Panc1 (cell line): ENCODE results near the gene TRAPPC6A. TPM values are rescaled to one million over a fixed set of nuclear protein-coding genes. Genes with fewer than 3 reads are reported as not detected.

ENCODE experiments used
- ATAC-seq: fragments of 200-7000 bp; cut with Tn5 transposase; 2 replicates; pipeline ENCODE4 v1.9.1; 2020; ENCODE audit warnings: mild to moderate bottlenecking, moderate library complexity
- BruUV-seq: library from RNA; stranded (reverse); fragments of 400-500 nt; replicated peaks from 2 replicates; lab custom pipeline; 2021; lab: Mats Ljungman, UMichigan
- CTCF ChIA-PET: fragments of 300-600 bp; sonication (Branson Sonifier 250); formaldehyde crosslinking; loops from one replicate; lab custom pipeline; 2022; ENCODE audit warnings: antibody characterized with exemption; lab: Charles Lee
- POLR2A ChIA-PET: fragments of 300-600 bp; sonication (Branson Sonifier 250); formaldehyde crosslinking; loops from one replicate; lab custom pipeline; 2022; ENCODE audit warnings: antibody characterized with exemption; lab: Charles Lee
- DNase-seq: peaks from one replicate; pipeline ENCODE4 v3.0.0-alpha.2; 2010; ENCODE audit warnings: low read depth, low spot score
- H3K27ac ChIP-seq: 2 replicates; pipeline ENCODE4 v1.5.1; 2011; ENCODE audit warnings: mild to moderate bottlenecking, low read length, inconsistent platforms
- H3K27me3 ChIP-seq: fragments of 200-500 bp; sonication (Bioruptor generic); 2 replicates; pipeline ENCODE4 v1.6.0; 2014; ENCODE audit warnings: low read length, inconsistent platforms; ENCODE audit not compliant: control insufficient read depth, insufficient read depth
- H3K36me3 ChIP-seq: fragments of 200-500 bp; sonication (Bioruptor generic); 2 replicates; pipeline ENCODE4 v1.5.1; 2014; ENCODE audit warnings: inconsistent platforms, mild to moderate bottlenecking, low read length, moderate library complexity; ENCODE audit not compliant: control insufficient read depth, insufficient read depth
- H3K4me1 ChIP-seq: 2 replicates; pipeline ENCODE4 v1.5.1; 2011; ENCODE audit warnings: inconsistent platforms, mild to moderate bottlenecking, low read length, moderate library complexity; ENCODE audit not compliant: control insufficient read depth, insufficient read depth
- H3K4me3 ChIP-seq, 2 experiments: 2 replicates each; pipeline ENCODE4 v1.5.1; 2011 to 2012; ENCODE audit warnings: low read depth in 2 of 2, low read length in 2 of 2, mild to moderate bottlenecking in 2 of 2, inconsistent platforms in 1 of 2, moderate library complexity in 1 of 2
- H3K9me3 ChIP-seq: fragments of 200-500 bp; sonication (Bioruptor generic); 2 replicates; pipeline ENCODE4 v1.5.1; 2014; ENCODE audit warnings: low read depth, mild to moderate bottlenecking, inconsistent platforms, low read length, moderate library complexity; ENCODE audit not compliant: control insufficient read depth, insufficient read depth
- CTCF ChIP-seq: fragments of 450-650 bp; IDR thresholded peaks from 2 replicates; pipeline ENCODE4 v1.5.1; 2017; ENCODE audit warnings: mild to moderate bottlenecking
- POLR2AphosphoS5 ChIP-seq: IDR thresholded peaks from 2 replicates; pipeline ENCODE4 v1.6.1; 2012; ENCODE audit warnings: mild to moderate bottlenecking, low read depth, low read length, moderate library complexity
- REST ChIP-seq, 2 experiments: IDR thresholded peaks; 2 replicates each; pipeline ENCODE4 v1.6.1; 2011 to 2012; ENCODE audit warnings: low read depth in 2 of 2, control low read depth in 1 of 2, low read length in 1 of 2, mild to moderate bottlenecking in 1 of 2, moderate library complexity in 1 of 2; ENCODE audit not compliant: insufficient read depth in 1 of 2
- SIN3A ChIP-seq: IDR thresholded peaks from 2 replicates; pipeline ENCODE4 v1.6.1; 2012; ENCODE audit warnings: low read depth, mild to moderate bottlenecking, low read length, moderate library complexity, borderline replicate concordance; ENCODE audit not compliant: insufficient read depth
- TCF7L2 ChIP-seq: IDR thresholded peaks from 2 replicates; pipeline ENCODE4 v1.6.1; 2011; ENCODE audit warnings: mild to moderate bottlenecking, low read depth, low read length, inconsistent platforms
- in situ Hi-C: cut with HindIII; loops from 2 replicates; pipeline ENCODE4 v1.10.0; 2016; ENCODE audit warnings: low sequenced_read_pairs, low pct_unique_long_range_greater_than_20kb
- intact Hi-C: fragments of 100-400 bp; cut with micrococcal nuclease; formaldehyde crosslinking; loops from one replicate; pipeline ENCODE4 v1.10.0; 2022; ENCODE audit not compliant: unreplicated experiment
- total RNA-seq: library from RNA; stranded (reverse); gene quantifications from one replicate; pipeline ENCODE4 v1.2.1, GENCODE V29; 2021; ENCODE audit not compliant: unreplicated experiment

The TRAPPC6A gene
- total RNA-seq, 1 experiment from 2014 or later = 24.7 TPM

GRCh38 chr19:45135176-45135885, 42.7 kb downstream of the TRAPPC6A start:
- no TSS peak for BruUV-seq
- CTCF ChIA-PET = no interaction called here
- POLR2A ChIA-PET = no interaction called here

DNA sequence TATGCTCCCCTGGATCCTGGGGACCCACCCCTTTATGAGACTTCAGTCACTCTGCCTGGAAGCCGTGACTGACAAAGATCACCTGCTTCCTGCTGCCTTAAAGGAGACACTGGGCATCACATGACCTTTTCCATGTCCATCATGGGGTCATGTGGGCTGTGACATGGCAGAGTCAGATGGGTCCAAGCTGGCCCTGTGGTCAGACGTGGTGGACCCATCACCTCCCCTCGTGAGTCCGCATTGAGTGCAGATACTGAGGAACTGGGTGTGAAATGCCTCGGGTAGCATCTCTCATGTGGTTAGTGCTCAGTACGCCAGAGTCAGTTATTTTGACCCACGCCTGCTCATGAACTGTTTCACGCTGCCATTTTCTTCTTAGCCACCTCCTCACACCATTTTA, 44.4 kb downstream of the TRAPPC6A start:
- DNase-seq = no peak
- TF ChIP-seq REST (IDR thresholded peaks at IDR 0.05; ENCODE audit: insufficient read depth in 1 of 2, low read depth in 2 of 2, low read length in 1 of 2) = no peak
- TF ChIP-seq SIN3A = no peak
- TF ChIP-seq POLR2AphosphoS5 = no peak
- no peak for TF ChIP-seq CTCF
- no peak for TF ChIP-seq TCF7L2
- ATAC-seq = no peak
- ChIA-PET POLR2A (no interaction called here), CTCF (no interaction called here)
- Histone ChIP-seq H3K27ac (no peak overlapping the region), H3K27me3 (no peaks in the 10 kb centered on the region), H3K4me3 (no peak overlapping the region), H3K4me1 (no peaks in the 10 kb centered on the region), H3K36me3 (no peaks in the 10 kb centered on the region), H3K9me3 (no peaks in the 10 kb centered on the region)
- no TSS peak for BruUV-seq
- in situ Hi-C loops (no loop called here), intact Hi-C loops (no loop called here)

More at GRCh38 chr19:45135176-45135885, 42.7 kb downstream of the TRAPPC6A start:
- Histone ChIP-seq H3K27me3 (no peaks in the 10 kb centered on the region), H3K9me3 (no peaks in the 10 kb centered on the region), H3K4me3 (no peak overlapping the region), H3K4me1 (no peaks in the 10 kb centered on the region), H3K36me3 (no peaks in the 10 kb centered on the region), H3K27ac (no peak overlapping the region)
- ATAC-seq (no peak), DNase-seq (no peak)
- no peak for TF ChIP-seq POLR2AphosphoS5
- intact Hi-C loops = no loop called here
- in situ Hi-C loops = no loop called here
